B cell (primary cell): ENCODE results near the gene DHRS12.

Experiments
- CTCF ChIP-seq: fragments of 200-600 bp; IDR thresholded peaks from one replicate; pipeline ENCODE4 v1.8.0; 2022; ENCODE audit warnings: antibody characterized with exemption, mild to moderate bottlenecking
- EZH2 ChIP-seq: IDR thresholded peaks from 2 replicates; pipeline ENCODE4 v1.6.1; 2012; ENCODE audit warnings: borderline replicate concordance, low read depth, mild to moderate bottlenecking, moderate library complexity, low read length; ENCODE audit not compliant: insufficient read depth, poor library complexity, severe bottlenecking

- no peak for TF ChIP-seq CTCF
- no peak for TF ChIP-seq EZH2
Observed at GRCh38 chr13:51745243-51745642, 58.7 kb downstream of the DHRS12 start.
